Measurements from ENCODE around the gene SYNM.

DNA sequence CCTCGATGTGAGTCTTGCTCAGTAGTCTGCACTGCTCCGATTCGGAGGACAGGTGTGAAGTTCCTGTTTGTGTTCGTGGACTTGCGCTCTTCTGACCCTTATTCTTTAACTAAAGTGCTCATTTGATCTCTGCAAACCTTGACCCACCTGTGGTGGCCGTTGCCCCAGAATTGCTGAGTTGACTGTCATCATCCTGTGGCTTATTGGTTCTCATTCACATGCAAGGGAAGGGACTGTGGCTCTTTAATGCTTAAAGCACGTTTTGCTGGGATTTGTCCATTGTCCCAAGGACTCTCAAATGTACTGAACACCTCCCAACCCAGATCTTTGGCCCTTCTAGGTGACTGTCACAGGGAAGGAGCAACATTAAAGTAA is 13.4 kb downstream of the SYNM start:
- no peak for TF ChIP-seq MAFK (IDR thresholded peaks at IDR 0.05; ENCODE audit: low read depth, low read length)
- TF ChIP-seq, protein P1, sequence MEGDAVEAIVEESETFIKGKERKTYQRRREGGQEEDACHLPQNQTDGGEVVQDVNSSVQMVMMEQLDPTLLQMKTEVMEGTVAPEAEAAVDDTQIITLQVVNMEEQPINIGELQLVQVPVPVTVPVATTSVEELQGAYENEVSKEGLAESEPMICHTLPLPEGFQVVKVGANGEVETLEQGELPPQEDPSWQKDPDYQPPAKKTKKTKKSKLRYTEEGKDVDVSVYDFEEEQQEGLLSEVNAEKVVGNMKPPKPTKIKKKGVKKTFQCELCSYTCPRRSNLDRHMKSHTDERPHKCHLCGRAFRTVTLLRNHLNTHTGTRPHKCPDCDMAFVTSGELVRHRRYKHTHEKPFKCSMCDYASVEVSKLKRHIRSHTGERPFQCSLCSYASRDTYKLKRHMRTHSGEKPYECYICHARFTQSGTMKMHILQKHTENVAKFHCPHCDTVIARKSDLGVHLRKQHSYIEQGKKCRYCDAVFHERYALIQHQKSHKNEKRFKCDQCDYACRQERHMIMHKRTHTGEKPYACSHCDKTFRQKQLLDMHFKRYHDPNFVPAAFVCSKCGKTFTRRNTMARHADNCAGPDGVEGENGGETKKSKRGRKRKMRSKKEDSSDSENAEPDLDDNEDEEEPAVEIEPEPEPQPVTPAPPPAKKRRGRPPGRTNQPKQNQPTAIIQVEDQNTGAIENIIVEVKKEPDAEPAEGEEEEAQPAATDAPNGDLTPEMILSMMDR (IDR thresholded peaks at IDR 0.05; ENCODE audit: control extremely low read depth in 1 of 3, insufficient read depth in 1 of 3, low read depth in 1 of 3, low read length in 3 of 3): no peak
- no peak for TF ChIP-seq SRF (IDR thresholded peaks at IDR 0.05; ENCODE audit: low read depth, low read length)
